Aortic smooth muscle cell (primary cell): ENCODE data around the gene GPAM. TPM values are rescaled to one million over a fixed set of nuclear protein-coding genes. Genes with fewer than 3 reads are reported as not detected.

Experiments used
- total RNA-seq: library from RNA; depleted of rRNA; stranded (reverse); fragments of >200 nt; gene quantifications from 2 replicates; pipeline ENCODE4 v1.2.3, GENCODE V29; 2014

Gene GPAM, protein sequence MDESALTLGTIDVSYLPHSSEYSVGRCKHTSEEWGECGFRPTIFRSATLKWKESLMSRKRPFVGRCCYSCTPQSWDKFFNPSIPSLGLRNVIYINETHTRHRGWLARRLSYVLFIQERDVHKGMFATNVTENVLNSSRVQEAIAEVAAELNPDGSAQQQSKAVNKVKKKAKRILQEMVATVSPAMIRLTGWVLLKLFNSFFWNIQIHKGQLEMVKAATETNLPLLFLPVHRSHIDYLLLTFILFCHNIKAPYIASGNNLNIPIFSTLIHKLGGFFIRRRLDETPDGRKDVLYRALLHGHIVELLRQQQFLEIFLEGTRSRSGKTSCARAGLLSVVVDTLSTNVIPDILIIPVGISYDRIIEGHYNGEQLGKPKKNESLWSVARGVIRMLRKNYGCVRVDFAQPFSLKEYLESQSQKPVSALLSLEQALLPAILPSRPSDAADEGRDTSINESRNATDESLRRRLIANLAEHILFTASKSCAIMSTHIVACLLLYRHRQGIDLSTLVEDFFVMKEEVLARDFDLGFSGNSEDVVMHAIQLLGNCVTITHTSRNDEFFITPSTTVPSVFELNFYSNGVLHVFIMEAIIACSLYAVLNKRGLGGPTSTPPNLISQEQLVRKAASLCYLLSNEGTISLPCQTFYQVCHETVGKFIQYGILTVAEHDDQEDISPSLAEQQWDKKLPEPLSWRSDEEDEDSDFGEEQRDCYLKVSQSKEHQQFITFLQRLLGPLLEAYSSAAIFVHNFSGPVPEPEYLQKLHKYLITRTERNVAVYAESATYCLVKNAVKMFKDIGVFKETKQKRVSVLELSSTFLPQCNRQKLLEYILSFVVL
- total RNA-seq: 8.1 and 8.2 TPM in 2 replicates

DNA sequence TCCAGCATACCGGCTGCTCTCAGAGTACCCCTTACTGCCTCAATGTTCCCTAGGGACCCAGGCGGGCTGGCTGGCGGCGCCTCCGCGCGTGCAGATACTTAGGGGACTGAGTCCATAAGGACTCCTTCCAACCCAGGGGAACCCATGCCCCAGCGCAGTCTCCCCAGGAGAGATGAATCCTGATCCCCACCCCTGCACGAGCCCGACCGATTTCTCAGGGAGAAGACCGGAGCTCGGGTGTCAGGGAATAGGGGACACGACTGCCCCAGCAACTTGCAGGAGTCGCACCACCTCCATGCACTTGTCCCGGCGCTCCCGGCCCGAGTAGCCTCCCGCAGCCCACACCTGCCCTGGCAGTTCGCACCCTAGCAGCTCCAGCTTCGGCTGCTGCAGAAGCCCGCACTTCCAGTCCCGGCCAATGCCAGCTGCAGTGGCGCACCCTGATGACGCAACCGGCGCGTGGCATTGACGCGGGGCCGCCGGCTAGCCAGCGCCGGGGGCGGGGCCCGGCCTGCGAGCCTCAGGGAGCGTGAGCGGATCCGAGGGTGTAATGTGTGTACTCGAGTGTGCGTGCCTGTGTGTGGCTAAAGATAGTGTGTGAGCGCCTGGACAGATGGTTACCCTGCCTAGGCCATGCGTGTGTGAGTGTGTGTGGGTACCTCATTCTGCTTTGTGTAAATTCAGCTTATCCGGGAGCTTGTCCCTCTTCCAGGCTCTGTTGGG, at the start of gene GPAM:
TSS of gene GPAM (minus strand) at position 437 of the 723 bp plus-strand sequence. CDS start 1,981 bp downstream, outside the sequence.

Other genes starting within 250 kb of the GPAM start
- not detected in 2 replicates for gene TECTB, start 99.6 kb upstream of the GPAM start, total RNA-seq
- gene ACSL5, start 190.4 kb upstream of the GPAM start, total RNA-seq: 0.92 and 0.93 TPM in 2 replicates